GM04503 (cell line): ENCODE data around the gene ATP6V0A1.
"Not testable (repeated sequence)": the region's sequence is repeated elsewhere in the genome, so short reads cannot be mapped to it uniquely, and the experiment has no call there.

Experiments
- DNase-seq: peaks from one replicate; pipeline ENCODE4 v3.0.0-alpha.2; 2012; ENCODE audit warnings: low read depth

The ATP6V0A1 gene

GRCh38 chr17:42541041-42541833, 82.6 kb downstream of the ATP6V0A1 start:
- DNase-seq, result no peak

GRCh38 chr17:42543190-42544079, 84.8 kb downstream of the ATP6V0A1 start:
- DNase-seq, result no peak

- DNase-seq, result no peak
Measured at GRCh38 chr17:42544874-42545283, 86.2 kb downstream of the ATP6V0A1 start.

DNA sequence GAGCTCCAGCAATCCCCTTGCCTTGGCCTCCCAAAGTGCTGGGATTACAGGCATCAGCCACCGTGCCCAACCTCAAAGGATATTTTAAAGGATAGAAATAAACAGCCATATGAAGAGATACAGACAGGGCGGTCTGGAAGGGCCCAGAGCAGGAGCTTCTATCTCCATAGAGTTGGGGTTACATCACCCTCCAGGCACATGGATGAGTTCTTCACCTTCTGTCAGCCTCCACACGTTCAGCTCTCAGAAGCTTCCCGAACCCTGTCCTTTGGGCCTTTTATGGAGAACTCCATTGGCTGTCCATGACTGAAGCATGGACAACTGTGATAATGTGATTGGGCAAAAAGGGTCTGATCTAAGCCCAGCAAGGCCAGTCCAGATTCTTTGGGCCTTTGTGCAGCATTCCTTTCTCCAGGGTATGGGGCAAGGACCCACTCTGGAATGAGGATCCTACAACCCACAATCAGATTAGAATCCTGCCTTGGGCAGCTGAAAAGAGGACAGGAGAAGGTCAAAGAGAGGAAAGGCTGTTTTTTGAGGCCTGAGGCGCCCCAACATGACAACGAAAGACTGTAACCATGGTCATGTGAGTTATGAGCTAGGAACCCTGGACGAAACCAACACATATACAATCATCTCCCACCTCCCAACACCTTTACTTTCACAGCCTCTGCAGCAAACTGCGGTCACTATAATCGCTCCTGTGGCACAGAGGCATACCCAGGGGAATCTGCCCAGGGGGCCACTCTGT, 87.3 kb downstream of the ATP6V0A1 start:
- not testable (repeated sequence) for DNase-seq

DNA sequence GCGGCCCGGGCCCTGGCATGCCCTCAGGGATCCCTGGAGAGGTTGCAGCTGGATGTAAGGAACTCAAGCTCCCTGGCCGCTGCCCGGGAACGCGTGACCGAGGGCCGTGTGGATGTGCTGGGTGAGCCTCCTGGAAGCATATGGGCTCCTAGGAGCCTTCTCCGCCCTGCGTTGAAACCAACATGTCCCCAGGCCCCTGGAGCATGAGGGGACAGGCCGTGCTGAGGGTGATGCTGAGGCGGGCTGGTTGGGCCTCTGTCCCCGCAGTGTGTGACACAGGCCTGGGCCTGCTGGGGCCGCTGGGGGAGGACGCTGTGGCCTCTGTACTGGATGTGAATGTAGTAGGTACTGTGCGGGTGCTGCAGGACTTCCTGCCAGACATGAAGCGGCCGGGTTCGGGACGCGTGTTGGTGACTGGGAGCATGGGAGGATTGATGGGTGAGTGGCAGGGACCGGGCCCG, 88.4 kb downstream of the ATP6V0A1 start:
- DNase-seq, result no peak

- DNase-seq, result no peak
Measured at GRCh38 chr17:42547698-42548069, 89.0 kb downstream of the ATP6V0A1 start.

- no peak for DNase-seq
Measured at GRCh38 chr17:42548070-42548837, 89.6 kb downstream of the ATP6V0A1 start.

GRCh38 chr17:42548993-42549755, 90.5 kb downstream of the ATP6V0A1 start:
- no peak for DNase-seq

DNA sequence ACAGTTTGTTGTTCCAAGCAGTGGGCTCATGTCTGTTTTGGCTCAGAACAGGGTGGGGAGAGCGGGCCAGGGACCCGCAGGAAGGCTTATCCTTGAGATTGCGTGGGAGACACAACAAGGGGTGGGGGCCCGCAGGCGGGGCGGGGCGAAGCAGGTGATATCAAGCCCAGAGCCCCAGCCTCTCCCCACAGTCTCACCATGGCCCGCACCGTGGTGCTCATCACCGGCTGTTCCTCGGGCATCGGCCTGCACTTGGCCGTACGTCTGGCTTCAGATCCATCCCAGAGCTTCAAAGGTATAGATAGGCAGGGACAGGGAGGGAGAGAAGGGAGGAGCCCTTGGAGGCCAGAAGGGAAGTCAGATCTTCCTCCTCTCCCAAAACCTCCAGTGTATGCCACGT, 94.1 kb downstream of the ATP6V0A1 start, which contains the start of gene HSD17B1:
TSS of gene HSD17B1 (plus strand) at position 188 of the 400 bp plus-strand sequence. CDS start at position 199, 11 bp downstream.
- not testable (repeated sequence) for DNase-seq

GRCh38 chr17:42553161-42553818, 94.6 kb downstream of the ATP6V0A1 start:
- no peak for DNase-seq

DNA sequence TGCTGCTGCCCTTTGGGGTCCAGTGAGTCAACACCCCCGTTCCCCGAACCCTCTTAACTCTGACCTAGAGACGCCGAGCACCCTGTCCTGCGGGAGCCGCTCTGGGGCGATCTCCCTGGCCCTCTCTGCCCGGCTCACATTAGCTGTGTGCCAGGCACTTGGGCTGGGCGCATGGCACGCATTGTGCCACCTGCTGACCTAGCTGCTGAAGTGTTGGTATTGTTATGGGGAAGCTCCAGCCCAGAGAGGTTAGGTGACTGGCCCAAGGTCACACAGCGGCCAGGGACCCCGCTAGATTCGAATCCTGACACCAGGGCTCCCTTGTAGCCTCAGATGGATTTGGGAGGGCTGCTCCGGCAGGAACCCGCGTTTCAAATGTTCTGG, 95.2 kb downstream of the ATP6V0A1 start:
- DNase-seq, result no peak

GRCh38 chr17:42554250-42555121, 95.8 kb downstream of the ATP6V0A1 start:
- no peak for DNase-seq

DNA sequence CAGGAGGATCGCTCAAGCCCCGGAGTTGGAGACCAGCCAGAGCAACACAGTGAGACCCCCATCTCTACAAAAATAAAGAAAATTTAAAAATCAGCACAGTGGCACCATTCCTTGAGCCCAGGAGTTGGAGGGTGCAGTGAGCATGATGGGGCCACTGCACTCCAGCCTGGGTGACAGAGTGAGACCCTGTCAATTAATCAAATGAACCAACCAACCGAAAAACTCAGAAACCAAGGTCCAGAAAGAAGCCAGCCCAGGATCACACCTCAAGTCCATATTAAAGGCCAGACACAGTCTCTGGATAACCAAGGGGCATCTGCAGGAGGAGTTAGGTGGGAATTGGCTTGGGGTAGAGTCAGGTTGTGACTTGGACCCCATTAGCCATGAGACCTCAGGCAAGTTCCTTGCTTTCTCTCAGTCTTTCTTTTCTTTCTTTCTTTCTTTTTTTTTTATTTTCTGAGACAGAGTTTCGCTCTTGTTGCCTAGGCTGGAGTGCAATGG, 96.5 kb downstream of the ATP6V0A1 start:
- no peak for DNase-seq

GRCh38 chr17:42555961-42556617, 97.4 kb downstream of the ATP6V0A1 start:
- not testable (repeated sequence) for DNase-seq

DNA sequence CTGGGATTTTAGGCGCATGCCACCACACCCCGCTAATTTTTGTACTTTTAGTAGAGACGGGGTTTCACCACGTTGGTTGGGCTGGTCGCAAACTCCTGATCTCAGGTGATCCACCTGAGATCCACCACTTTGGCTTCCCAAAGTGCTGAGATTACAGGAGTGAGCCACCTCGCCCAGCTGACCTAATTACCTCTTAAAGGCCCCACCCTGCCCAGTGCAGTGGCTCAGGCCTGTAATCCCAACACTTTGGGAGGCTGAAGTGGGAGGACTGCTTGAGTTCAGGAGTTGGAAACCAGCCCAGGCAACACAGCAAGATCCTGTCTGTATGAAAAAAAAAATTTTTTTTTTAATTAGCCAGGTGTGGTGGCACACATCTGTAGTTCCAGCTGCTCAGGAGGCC, 100.4 kb downstream of the ATP6V0A1 start:
- no peak for DNase-seq

DNA sequence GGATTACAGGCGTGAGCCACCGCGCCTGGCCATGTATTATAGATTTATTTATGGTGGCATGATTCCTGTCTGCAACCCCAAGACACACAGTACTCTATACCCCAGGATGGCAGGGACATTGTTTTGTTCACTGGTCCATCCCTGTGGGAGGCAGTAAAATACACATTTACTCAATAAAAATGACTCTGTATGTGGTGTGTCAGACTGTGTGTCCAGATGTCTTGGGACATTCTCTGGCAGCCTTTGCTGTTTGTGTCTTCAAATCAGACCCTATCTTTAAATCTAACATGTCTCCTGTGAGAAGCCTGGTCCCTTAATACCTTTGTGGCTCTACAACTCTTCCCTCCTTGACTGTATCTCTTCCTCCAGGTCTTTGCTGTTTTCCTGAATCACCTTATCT, 101.6 kb downstream of the ATP6V0A1 start:
- DNase-seq, result no peak

- DNase-seq, result peak; percentile 82
Measured at GRCh38 chr17:42561897-42562387, 103.3 kb downstream of the ATP6V0A1 start, which contains the start of gene COASY. Gene COASY (plus strand): TSS chr17:42562148. CDS start chr17:42562623, 475 bp downstream.
